ENCODE data around the gene ACSL4. TPM values are rescaled to one million over a fixed set of nuclear protein-coding genes. Genes with fewer than 3 reads are reported as not detected.

ACSL4 gene
- total RNA-seq (2014; rRNA removed; shearing (Covaris generic); ENCODE audit: low replicate concordance) = 42.4 and 85.8 TPM in 2 replicates

- no peaks in the 10 kb centered on the region for H3K9me2 ChIP-seq (replicated peaks; ENCODE audit: insufficient read depth, low read length)
- H3K27me3 ChIP-seq (ENCODE audit: low read length) = no peaks in the 10 kb centered on the region
- peak within 1 kb of the TSS; percentile 78 for H3K4me2 ChIP-seq (ENCODE audit: low read depth, low read length, poor library complexity, severe bottlenecking)
- DNase-seq = peak; percentile 93
- peak within 1 kb of the TSS; percentile 82 for H3K4me3 ChIP-seq (ENCODE audit: low read length)
- H3K27ac ChIP-seq (ENCODE audit: low read length) = peak within 1 kb of the TSS; percentile 75
- peaks cover 6% of the 10 kb centered on the region; the same call in 1 of the 2 replicates for H3K36me3 ChIP-seq (ENCODE audit: insufficient read depth, low read length)
- H3K4me1 ChIP-seq (ENCODE audit: low read length) = peaks cover 17% of the 10 kb centered on the region
- peak within 1 kb of the TSS; percentile 94 for H3K9ac ChIP-seq (ENCODE audit: low read length)
- H4K20me1 ChIP-seq (ENCODE audit: insufficient read depth, low read depth, low read length) = no peaks in the 10 kb centered on the region
- no peaks in the 10 kb centered on the region for H3K9me3 ChIP-seq (ENCODE audit: low read length)
- H3K79me2 ChIP-seq (ENCODE audit: low read length) = peaks cover 49% of the 10 kb centered on the region
- H2AFZ ChIP-seq (ENCODE audit: low read length) = 0 out of 2 replicates have a peak within 1 kb of the TSS, but pooled peaks have one; percentile 77
Measured at GRCh38 chrX:109732807-109733612, at the start of gene ACSL4. ACSL4 (minus strand) TSS chrX:109733257; CDS start chrX:109683363, 49,894 bp downstream.

DNA sequence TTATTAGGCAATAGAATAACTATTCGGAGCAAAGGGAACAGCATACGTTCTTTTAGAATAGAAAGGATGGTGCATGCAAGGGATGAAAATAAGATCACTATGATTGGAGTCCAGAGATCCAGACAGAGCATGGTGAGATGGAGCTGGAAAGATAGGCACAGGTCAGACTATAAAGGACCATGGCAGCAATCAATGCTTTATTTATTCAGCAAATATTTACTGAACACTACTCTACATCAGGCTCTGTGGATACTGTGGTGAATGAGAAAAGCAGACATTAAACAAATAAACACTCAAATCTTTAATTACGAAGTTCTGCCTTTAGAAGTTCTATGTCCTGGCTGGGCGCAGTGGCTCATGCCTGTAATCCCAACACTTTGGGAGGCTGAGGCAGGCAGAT, 44.7 kb upstream of the ACSL4 start:
- no peak overlapping the region for H3K4me3 ChIP-seq (ENCODE audit: low read length)
- H3K9ac ChIP-seq (ENCODE audit: low read length) = no peak overlapping the region
- H3K79me2 ChIP-seq (ENCODE audit: low read length) = no peaks in the 10 kb centered on the region
- no peak overlapping the region for H3K27ac ChIP-seq (ENCODE audit: low read length)
- no peaks in the 10 kb centered on the region for H3K9me2 ChIP-seq (replicated peaks; ENCODE audit: insufficient read depth, low read length)
- H2AFZ ChIP-seq (ENCODE audit: low read length) = no peak overlapping the region
- H3K4me1 ChIP-seq (ENCODE audit: low read length) = no peaks in the 10 kb centered on the region
- H3K9me3 ChIP-seq (ENCODE audit: low read length) = no peaks in the 10 kb centered on the region
- H3K4me2 ChIP-seq (ENCODE audit: low read depth, low read length, poor library complexity, severe bottlenecking) = no peak overlapping the region
- H3K27me3 ChIP-seq (ENCODE audit: low read length) = no peaks in the 10 kb centered on the region
- no peak for DNase-seq
- no peaks in the 10 kb centered on the region for H4K20me1 ChIP-seq (ENCODE audit: insufficient read depth, low read depth, low read length)
- H3K36me3 ChIP-seq (ENCODE audit: insufficient read depth, low read length) = no peaks in the 10 kb centered on the region

GRCh38 chrX:109776986-109777385, 43.9 kb upstream of the ACSL4 start:
- H3K27ac ChIP-seq (ENCODE audit: low read length) = no peak overlapping the region
- no peaks in the 10 kb centered on the region for H3K4me1 ChIP-seq (ENCODE audit: low read length)
- H3K4me2 ChIP-seq (ENCODE audit: low read depth, low read length, poor library complexity, severe bottlenecking) = no peak overlapping the region
- no peaks in the 10 kb centered on the region for H3K9me3 ChIP-seq (ENCODE audit: low read length)
- DNase-seq = no peak
- no peaks in the 10 kb centered on the region for H3K36me3 ChIP-seq (ENCODE audit: insufficient read depth, low read length)
- H3K79me2 ChIP-seq (ENCODE audit: low read length) = no peaks in the 10 kb centered on the region
- H4K20me1 ChIP-seq (ENCODE audit: insufficient read depth, low read depth, low read length) = no peaks in the 10 kb centered on the region
- no peak overlapping the region for H3K9ac ChIP-seq (ENCODE audit: low read length)
- H3K27me3 ChIP-seq (ENCODE audit: low read length) = no peaks in the 10 kb centered on the region
- no peak overlapping the region for H2AFZ ChIP-seq (ENCODE audit: low read length)
- no peaks in the 10 kb centered on the region for H3K9me2 ChIP-seq (replicated peaks; ENCODE audit: insufficient read depth, low read length)
- no peak overlapping the region for H3K4me3 ChIP-seq (ENCODE audit: low read length)

- DNase-seq = no peak
- H3K27ac ChIP-seq (ENCODE audit: low read length) = no peak overlapping the region
- no peak overlapping the region for H2AFZ ChIP-seq (ENCODE audit: low read length)
- no peaks in the 10 kb centered on the region for H4K20me1 ChIP-seq (ENCODE audit: insufficient read depth, low read depth, low read length)
- no peaks in the 10 kb centered on the region for H3K9me2 ChIP-seq (replicated peaks; ENCODE audit: insufficient read depth, low read length)
- no peaks in the 10 kb centered on the region for H3K9me3 ChIP-seq (ENCODE audit: low read length)
- no peaks in the 10 kb centered on the region for H3K4me1 ChIP-seq (ENCODE audit: low read length)
- H3K9ac ChIP-seq (ENCODE audit: low read length) = no peak overlapping the region
- H3K27me3 ChIP-seq (ENCODE audit: low read length) = no peaks in the 10 kb centered on the region
- no peak overlapping the region for H3K4me3 ChIP-seq (ENCODE audit: low read length)
- H3K4me2 ChIP-seq (ENCODE audit: low read depth, low read length, poor library complexity, severe bottlenecking) = no peak overlapping the region
- no peaks in the 10 kb centered on the region for H3K36me3 ChIP-seq (ENCODE audit: insufficient read depth, low read length)
- no peaks in the 10 kb centered on the region for H3K79me2 ChIP-seq (ENCODE audit: low read length)
Measured at GRCh38 chrX:109776432-109776831, 43.4 kb upstream of the ACSL4 start.

DNA sequence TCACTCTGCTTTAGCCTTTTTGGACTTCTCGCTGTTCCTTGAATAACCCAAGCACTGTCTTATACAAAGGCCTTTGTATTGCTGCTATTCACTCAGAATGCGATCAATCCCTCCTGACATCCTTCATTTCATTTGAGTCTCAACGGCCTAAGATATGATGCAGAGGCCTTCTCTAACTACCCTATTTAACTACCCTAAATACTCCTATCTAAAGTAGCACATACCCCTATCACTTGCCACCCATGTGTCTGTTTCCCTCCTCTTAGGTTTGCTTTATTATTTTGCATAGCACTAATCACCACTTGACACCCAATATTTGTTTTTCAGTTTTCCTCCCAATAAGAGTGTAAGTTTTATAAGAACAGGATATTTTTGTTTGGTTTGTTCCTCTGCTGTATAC, 42.3 kb upstream of the ACSL4 start:
- H3K4me2 ChIP-seq (ENCODE audit: low read depth, low read length, poor library complexity, severe bottlenecking) = no peak overlapping the region
- H4K20me1 ChIP-seq (ENCODE audit: insufficient read depth, low read depth, low read length) = no peaks in the 10 kb centered on the region
- H3K79me2 ChIP-seq (ENCODE audit: low read length) = no peaks in the 10 kb centered on the region
- H3K27me3 ChIP-seq (ENCODE audit: low read length) = no peaks in the 10 kb centered on the region
- no peak for DNase-seq
- H3K36me3 ChIP-seq (ENCODE audit: insufficient read depth, low read length) = no peaks in the 10 kb centered on the region
- no peaks in the 10 kb centered on the region for H3K9me2 ChIP-seq (replicated peaks; ENCODE audit: insufficient read depth, low read length)
- H3K27ac ChIP-seq (ENCODE audit: low read length) = no peak overlapping the region
- no peak overlapping the region for H2AFZ ChIP-seq (ENCODE audit: low read length)
- H3K9me3 ChIP-seq (ENCODE audit: low read length) = no peaks in the 10 kb centered on the region
- no peak overlapping the region for H3K9ac ChIP-seq (ENCODE audit: low read length)
- H3K4me1 ChIP-seq (ENCODE audit: low read length) = no peaks in the 10 kb centered on the region
- no peak overlapping the region for H3K4me3 ChIP-seq (ENCODE audit: low read length)

- Histone ChIP-seq H3K79me2 (ENCODE audit: low read length) (no peaks in the 10 kb centered on the region), H4K20me1 (ENCODE audit: insufficient read depth, low read depth, low read length) (no peaks in the 10 kb centered on the region), H3K36me3 (ENCODE audit: insufficient read depth, low read length) (no peaks in the 10 kb centered on the region), H3K4me1 (ENCODE audit: low read length) (no peaks in the 10 kb centered on the region), H3K4me2 (ENCODE audit: low read depth, low read length, poor library complexity, severe bottlenecking) (no peak overlapping the region), H2AFZ (ENCODE audit: low read length) (no peak overlapping the region), H3K9me3 (ENCODE audit: low read length) (no peaks in the 10 kb centered on the region), H3K27ac (ENCODE audit: low read length) (no peak overlapping the region), H3K9me2 (replicated peaks; ENCODE audit: insufficient read depth, low read length) (no peaks in the 10 kb centered on the region), H3K4me3 (ENCODE audit: low read length) (no peak overlapping the region), H3K9ac (ENCODE audit: low read length) (no peak overlapping the region), H3K27me3 (ENCODE audit: low read length) (no peaks in the 10 kb centered on the region)
- no peak for DNase-seq
Measured at GRCh38 chrX:109774706-109775105, 41.6 kb upstream of the ACSL4 start.

GRCh38 chrX:109774136-109774535, 41.1 kb upstream of the ACSL4 start:
- Histone ChIP-seq H3K4me3 (ENCODE audit: low read length) (no peak overlapping the region), H4K20me1 (ENCODE audit: insufficient read depth, low read depth, low read length) (no peaks in the 10 kb centered on the region), H3K4me1 (ENCODE audit: low read length) (no peaks in the 10 kb centered on the region), H2AFZ (ENCODE audit: low read length) (no peak overlapping the region), H3K9me2 (replicated peaks; ENCODE audit: insufficient read depth, low read length) (no peaks in the 10 kb centered on the region), H3K79me2 (ENCODE audit: low read length) (no peaks in the 10 kb centered on the region), H3K9me3 (ENCODE audit: low read length) (no peaks in the 10 kb centered on the region), H3K36me3 (ENCODE audit: insufficient read depth, low read length) (no peaks in the 10 kb centered on the region), H3K9ac (ENCODE audit: low read length) (no peak overlapping the region), H3K27ac (ENCODE audit: low read length) (no peak overlapping the region), H3K4me2 (ENCODE audit: low read depth, low read length, poor library complexity, severe bottlenecking) (no peak overlapping the region), H3K27me3 (ENCODE audit: low read length) (no peaks in the 10 kb centered on the region)
- no peak for DNase-seq

DNA sequence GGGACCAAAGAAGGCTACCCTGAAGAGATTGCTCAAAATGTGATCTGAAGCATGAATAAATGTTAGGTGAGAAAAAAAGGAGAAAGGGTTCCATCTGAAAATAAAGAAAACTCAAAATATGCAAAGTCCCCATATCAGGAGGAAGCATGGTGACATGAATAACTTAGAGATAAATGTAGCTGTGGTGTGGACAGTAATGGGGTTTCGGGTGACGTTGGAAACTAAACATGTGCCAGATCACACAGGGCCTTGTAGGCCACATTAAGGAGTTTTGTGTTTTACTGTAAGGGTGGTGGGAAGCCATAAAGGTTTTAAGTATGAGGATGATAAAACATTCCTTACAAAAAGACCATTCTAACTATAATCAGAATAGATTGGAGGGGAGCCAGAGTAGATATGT, 40.3 kb upstream of the ACSL4 start:
- Histone ChIP-seq H3K4me1 (ENCODE audit: low read length) (no peaks in the 10 kb centered on the region), H3K4me2 (ENCODE audit: low read depth, low read length, poor library complexity, severe bottlenecking) (no peak overlapping the region), H3K27me3 (ENCODE audit: low read length) (no peaks in the 10 kb centered on the region), H3K9ac (ENCODE audit: low read length) (no peak overlapping the region), H3K36me3 (ENCODE audit: insufficient read depth, low read length) (no peaks in the 10 kb centered on the region), H2AFZ (ENCODE audit: low read length) (no peak overlapping the region), H3K9me2 (replicated peaks; ENCODE audit: insufficient read depth, low read length) (no peaks in the 10 kb centered on the region), H3K9me3 (ENCODE audit: low read length) (no peaks in the 10 kb centered on the region), H4K20me1 (ENCODE audit: insufficient read depth, low read depth, low read length) (no peaks in the 10 kb centered on the region), H3K27ac (ENCODE audit: low read length) (no peak overlapping the region), H3K79me2 (ENCODE audit: low read length) (no peaks in the 10 kb centered on the region), H3K4me3 (ENCODE audit: low read length) (no peak overlapping the region)
- no peak for DNase-seq
